ENCODE measurements around the gene GYS2.

The GYS2 gene

GRCh38 chr12:21558100-21558679 is 46.5 kb downstream of the GYS2 start:
- DNase-seq (ENCODE audit: low spot score) = no peak
- FAIRE-seq = no peak

DNA sequence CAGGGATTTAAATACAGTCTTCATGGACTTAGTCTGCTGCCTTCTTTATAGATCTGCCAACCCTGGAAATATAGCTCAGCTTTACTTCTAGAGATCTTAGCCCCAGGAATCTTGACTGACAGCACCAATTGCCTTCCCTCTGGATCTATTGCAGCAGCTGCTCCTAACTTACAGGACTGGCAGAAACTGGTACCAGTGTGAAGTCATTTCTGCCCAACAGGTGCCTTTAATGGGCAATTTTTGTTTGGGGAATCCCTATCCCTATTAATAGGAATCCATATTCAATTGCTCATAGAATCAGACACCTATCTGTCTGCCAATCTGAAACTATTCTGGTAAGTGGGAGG is 51.3 kb downstream of the GYS2 start:
- DNase-seq (ENCODE audit: low spot score) (no peak), FAIRE-seq (no peak)

DNA sequence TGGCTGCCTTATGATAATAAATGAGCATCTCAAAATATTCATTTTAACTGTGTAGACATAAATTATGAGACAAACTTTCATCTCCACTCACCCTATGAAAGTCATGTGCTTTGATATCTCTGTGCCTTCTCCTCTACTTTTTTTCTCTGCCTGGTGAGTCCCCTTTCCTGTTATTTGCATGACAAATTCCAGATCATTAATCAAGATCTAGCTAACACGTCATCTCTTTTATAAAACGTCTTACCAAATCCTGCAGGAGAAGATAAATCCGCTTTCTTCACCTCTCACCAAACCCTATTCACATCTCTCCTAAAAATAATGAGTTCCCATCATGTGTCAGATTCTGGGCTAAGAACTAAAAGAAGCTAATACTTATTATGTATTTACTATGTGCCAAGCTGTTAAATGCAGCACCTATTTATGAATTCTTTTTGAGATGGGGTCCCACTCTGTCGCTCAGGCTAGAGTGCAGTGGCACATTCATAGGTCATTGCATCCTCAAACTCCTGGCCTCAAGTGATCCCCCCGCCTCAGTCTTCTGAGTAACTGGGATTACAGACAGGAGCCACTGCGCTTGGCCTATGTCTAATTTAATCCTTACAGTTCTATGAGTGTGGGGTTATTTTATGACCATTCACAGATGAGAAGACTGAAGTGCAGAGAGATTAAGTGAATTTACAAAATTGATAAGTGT is 51.9 kb downstream of the GYS2 start:
- no peak for DNase-seq (ENCODE audit: low spot score)
- no peak for FAIRE-seq

DNA sequence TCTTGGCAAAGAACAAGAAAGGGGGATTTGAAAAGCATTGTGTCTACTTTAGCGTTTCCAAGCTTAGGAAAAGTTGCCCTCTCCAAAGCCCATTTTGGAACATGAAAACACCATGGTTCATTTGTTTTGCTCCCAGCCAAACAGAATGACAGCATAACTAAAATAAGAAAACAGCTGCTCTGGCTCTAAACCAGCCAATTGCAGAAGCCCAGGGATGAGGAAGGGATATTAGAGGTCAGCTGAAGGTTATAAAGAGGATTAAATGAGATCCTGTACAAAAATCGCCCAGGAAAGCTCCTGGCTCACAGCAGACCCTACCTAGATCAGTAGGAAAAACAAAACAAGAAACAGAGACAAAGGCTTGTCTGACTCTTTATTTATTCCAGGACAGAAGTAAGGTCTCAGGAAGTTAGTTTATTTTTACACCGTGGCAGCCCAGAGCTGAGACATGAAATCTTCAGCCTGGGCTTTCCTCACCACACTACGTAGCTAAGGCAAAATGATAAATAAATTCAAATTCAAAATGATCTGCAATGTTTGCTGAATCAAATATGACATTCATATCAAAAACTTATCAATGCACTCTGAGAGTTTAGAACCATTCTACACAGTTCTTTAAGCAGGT is 52.7 kb downstream of the GYS2 start:
- FAIRE-seq (no peak), DNase-seq (ENCODE audit: low spot score) (no peak)

DNA sequence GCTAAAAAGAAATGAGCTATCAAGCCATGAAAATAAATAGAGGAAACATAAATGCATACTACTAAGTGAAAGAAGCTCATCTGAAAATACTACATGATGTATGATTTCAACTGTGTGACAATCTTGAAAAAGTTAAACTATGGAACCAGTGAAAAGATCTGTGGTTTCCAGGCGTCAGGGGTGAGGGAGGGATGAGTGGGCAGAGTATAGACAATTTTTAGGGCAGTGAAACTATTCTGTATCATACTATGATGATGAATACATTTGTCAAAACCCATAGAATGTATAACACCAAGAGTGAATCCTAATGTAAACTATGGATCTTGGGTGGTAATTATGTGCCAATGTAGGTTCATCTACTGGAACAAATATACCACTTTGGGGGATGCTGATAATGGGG is 57.2 kb downstream of the GYS2 start:
- no peak for DNase-seq (ENCODE audit: low spot score)
- no peak for FAIRE-seq

- FAIRE-seq (no peak), DNase-seq (ENCODE audit: low spot score) (no peak)
Observed at GRCh38 chr12:21546716-21547115, 57.9 kb downstream of the GYS2 start.

GRCh38 chr12:21545557-21545956 is 59.1 kb downstream of the GYS2 start:
- DNase-seq (ENCODE audit: low spot score) = no peak
- FAIRE-seq = no peak

DNA sequence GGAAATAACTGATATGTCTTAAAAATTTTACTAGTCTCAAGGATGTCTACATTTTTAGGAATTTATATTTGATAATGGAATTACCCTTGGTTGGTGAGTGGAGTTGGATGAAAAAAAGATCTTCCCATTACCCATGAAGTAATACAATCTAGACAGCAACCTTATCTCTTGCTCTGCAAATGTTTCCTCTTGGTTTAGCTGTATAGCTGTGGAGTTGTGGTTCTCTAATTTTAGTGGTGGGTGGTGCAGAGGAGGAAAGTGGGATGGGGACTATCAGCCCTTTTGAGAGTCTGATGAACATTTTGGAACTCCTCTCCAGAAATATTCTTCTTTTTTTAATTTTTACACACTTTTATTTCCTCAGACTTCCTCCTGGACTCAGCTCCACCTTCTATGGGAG is 61.5 kb downstream of the GYS2 start:
- DNase-seq (ENCODE audit: low spot score) = no peak
- FAIRE-seq = no peak

GRCh38 chr12:21542403-21542802 is 62.2 kb downstream of the GYS2 start:
- DNase-seq (ENCODE audit: low spot score) (no peak), FAIRE-seq (no peak)

GRCh38 chr12:21541773-21542172 is 62.9 kb downstream of the GYS2 start:
- FAIRE-seq = no peak
- DNase-seq (ENCODE audit: low spot score) = no peak

- DNase-seq (ENCODE audit: low spot score) (no peak), FAIRE-seq (no peak)
Observed at GRCh38 chr12:21539797-21540196, 64.8 kb downstream of the GYS2 start.

DNA sequence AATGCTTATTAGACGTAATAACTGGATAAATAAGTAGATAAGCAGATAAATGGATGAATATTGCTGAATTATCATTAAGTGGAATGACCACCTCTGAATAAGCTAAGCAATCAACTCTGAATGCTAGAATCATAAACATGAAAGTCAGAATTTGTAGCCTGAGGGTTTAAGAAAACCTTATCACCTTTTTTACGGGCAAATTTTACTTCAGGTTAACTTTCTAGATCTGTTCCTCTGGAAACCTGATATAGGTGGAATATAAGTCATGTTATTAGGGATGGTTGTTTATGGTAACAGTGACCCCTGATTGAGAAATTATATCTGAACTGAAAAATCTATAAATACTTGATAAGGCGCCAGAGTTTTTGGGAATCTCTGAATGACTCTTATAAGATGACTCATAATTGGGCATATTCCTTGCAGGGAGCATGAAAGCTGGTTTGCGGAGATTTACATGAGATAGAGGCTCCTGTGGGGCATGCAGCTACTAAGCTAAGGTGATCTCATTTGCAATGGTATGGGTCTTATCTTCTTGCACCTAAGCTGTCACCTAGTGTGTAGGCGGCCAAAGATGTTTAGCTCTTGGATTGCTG is 66.5 kb downstream of the GYS2 start:
- no peak for FAIRE-seq
- DNase-seq (ENCODE audit: low spot score) = no peak

- FAIRE-seq (no peak), DNase-seq (ENCODE audit: low spot score) (no peak)
Observed at GRCh38 chr12:21529456-21529855, 75.2 kb downstream of the GYS2 start.

DNA sequence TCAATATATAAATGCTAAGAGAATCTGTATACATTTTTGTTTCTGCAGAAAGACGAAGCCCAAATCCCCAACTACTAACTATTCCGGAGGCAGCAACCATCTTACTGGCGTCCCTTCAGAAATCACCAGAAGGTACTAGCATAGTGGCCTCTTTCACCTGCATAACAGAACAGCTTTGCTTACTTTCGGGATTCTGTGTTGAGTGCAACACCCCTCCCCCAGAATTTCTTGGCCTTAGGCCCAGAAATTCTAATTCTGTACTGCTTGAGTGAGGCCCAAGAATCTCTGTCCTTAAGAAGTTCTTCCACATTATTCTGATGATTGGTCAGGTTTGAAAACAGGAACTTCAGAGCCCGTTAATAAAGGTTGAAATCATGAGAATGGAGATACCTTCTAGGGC is 75.7 kb downstream of the GYS2 start:
- FAIRE-seq = no peak
- no peak for DNase-seq (ENCODE audit: low spot score)

- FAIRE-seq (no peak), DNase-seq (ENCODE audit: low spot score) (peak; percentile 78)
Observed at GRCh38 chr12:21527451-21528180, 77.0 kb downstream of the GYS2 start.

GRCh38 chr12:21526721-21527345 is 77.8 kb downstream of the GYS2 start:
- DNase-seq (ENCODE audit: low spot score) = no peak
- no peak for FAIRE-seq

GRCh38 chr12:21526053-21526452 is 78.6 kb downstream of the GYS2 start, which contains the start of gene SPX:
Gene SPX, plus strand, starts transcription at chr12:21526296. Its CDS starts 177 bp downstream, at chr12:21526473.
- no peak for FAIRE-seq
- DNase-seq (ENCODE audit: low spot score) = peak; percentile 21

DNA sequence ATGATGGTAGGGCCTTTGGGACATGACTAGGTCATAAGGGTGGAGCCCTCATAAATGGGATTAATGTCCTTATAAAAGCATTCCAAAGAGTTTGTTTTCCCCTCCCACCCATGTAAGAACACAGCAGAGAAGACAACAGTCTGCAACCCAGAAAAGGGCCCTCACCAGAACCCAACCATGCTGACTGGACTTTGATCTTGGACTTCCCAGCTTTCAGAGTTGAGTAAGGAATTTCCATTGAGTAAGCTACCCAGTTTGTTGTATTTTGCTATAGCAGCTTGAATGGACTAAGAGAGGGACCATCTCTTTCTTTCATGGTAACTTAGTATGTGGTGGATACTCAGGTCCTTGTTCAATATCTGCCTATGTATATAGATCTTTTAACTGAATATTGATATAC is 81.5 kb downstream of the GYS2 start:
- DNase-seq (ENCODE audit: low spot score) = no peak
- FAIRE-seq = no peak

- DNase-seq (ENCODE audit: low spot score) (no peak), FAIRE-seq (no peak)
Observed at GRCh38 chr12:21521541-21521940, 83.1 kb downstream of the GYS2 start.

DNA sequence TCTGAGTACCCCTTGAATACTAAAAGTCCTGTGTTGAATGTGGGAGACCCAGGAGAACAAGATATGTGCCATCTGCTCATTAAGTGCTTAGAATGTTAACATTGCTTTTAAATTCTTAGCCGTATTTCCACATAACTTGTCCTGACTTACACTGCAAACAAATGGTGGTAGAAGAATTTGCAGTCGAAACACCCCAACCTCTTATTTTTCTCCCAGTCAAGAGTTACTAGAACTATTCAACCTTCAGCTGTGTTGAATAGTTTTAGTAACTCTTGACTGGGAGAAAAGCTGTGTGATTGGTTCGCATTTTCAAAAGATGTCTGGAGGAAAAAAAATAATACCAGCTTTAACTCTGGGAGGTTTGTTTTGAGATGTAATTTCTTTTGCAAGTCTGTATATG is 86.2 kb downstream of the GYS2 start:
- DNase-seq (ENCODE audit: low spot score) (no peak), FAIRE-seq (no peak)

DNA sequence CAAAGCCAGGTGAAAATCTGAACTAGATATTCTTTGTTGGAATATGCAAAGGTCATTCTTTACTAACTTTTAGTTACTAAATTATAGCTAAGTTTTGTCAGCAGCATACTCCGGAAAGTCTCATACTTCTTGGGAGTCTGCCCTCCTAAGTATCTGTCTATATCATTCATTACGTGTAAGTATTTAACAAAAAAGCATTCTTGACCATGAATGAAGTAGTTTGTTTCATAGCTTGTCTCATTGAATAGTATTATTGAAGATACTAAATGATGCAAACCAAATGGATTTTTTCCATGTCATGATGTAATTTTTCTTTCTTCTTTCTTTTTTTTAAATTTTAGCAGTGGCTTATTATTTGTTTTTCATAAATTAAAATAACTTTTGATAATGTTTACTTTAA is 88.4 kb downstream of the GYS2 start:
- FAIRE-seq = no peak
- no peak for DNase-seq (ENCODE audit: low spot score)

GRCh38 chr12:21509768-21510167 is 94.9 kb downstream of the GYS2 start:
- DNase-seq (ENCODE audit: low spot score) = no peak
- no peak for FAIRE-seq

All from urothelium cell line (cell line).